DND-41 (cell line): ENCODE measurements around the gene PRG3.

Source experiments
- ATAC-seq: fragments of 200-7000 bp; cut with Tn5 transposase; 3 replicates; pipeline ENCODE4 v1.9.1; 2021; ENCODE audit warnings: low read depth; ENCODE audit not compliant: insufficient read depth
- DNase-seq: peaks from one replicate; pipeline ENCODE4 v3.0.0-alpha.2; 2020
- H2AFZ ChIP-seq: 2 replicates; pipeline ENCODE4 v1.6.0; 2012; ENCODE audit warnings: low read depth, low read length
- H3K27ac ChIP-seq: 2 replicates; pipeline ENCODE4 v1.5.1; 2012; ENCODE audit warnings: low read length, inconsistent platforms
- H3K27me3 ChIP-seq: fragments of 200-600 bp; sonication (generic); 2 replicates; pipeline ENCODE4 v1.6.0; 2012; ENCODE audit warnings: low read length, mild to moderate bottlenecking, inconsistent platforms; ENCODE audit not compliant: insufficient read depth, poor library complexity
- H3K36me3 ChIP-seq: 2 replicates; pipeline ENCODE4 v1.5.1; 2012; ENCODE audit warnings: low read length, inconsistent platforms; ENCODE audit not compliant: insufficient read depth
- H3K4me1 ChIP-seq: 2 replicates; pipeline ENCODE4 v1.5.1; 2012; ENCODE audit warnings: mild to moderate bottlenecking, low read length; ENCODE audit not compliant: insufficient read depth
- H3K4me2 ChIP-seq: 2 replicates; pipeline ENCODE4 v1.6.0; 2012; ENCODE audit warnings: mild to moderate bottlenecking, moderate library complexity, low read length, inconsistent platforms; ENCODE audit not compliant: insufficient read depth
- H3K4me3 ChIP-seq, 2 experiments: fragments of 200-600 bp in 1 of 2; shearing (Covaris generic) in 1 of 2; 2 replicates each; pipeline ENCODE4 v1.5.1; 2012 to 2016; ENCODE audit warnings: inconsistent platforms in 2 of 2, low read length in 2 of 2, mild to moderate bottlenecking in 2 of 2, low read depth in 1 of 2, moderate library complexity in 1 of 2
- H3K79me2 ChIP-seq: 2 replicates; pipeline ENCODE4 v1.6.0; 2012; ENCODE audit warnings: low read length, inconsistent platforms; ENCODE audit not compliant: insufficient read depth
- H3K9ac ChIP-seq: 2 replicates; pipeline ENCODE4 v1.6.0; 2012; ENCODE audit warnings: low read depth, mild to moderate bottlenecking, inconsistent platforms, low read length, moderate library complexity
- H3K9me3 ChIP-seq: 2 replicates; pipeline ENCODE4 v1.5.1; 2012; ENCODE audit warnings: low read length, moderate library complexity, mild to moderate bottlenecking, inconsistent platforms; ENCODE audit not compliant: insufficient read depth, severe bottlenecking
- H4K20me1 ChIP-seq: 2 replicates; pipeline ENCODE4 v1.6.0; 2012; ENCODE audit warnings: low read length; ENCODE audit not compliant: insufficient read depth
- EZH2 ChIP-seq: IDR thresholded peaks from 3 replicates; pipeline ENCODE4 v1.6.1; 2012; ENCODE audit warnings: borderline replicate concordance, low read depth, mild to moderate bottlenecking, moderate library complexity, low read length, inconsistent platforms; ENCODE audit not compliant: severe bottlenecking
- TF ChIP-seq, protein P1 (sequence below): IDR thresholded peaks from 2 replicates; pipeline ENCODE4 v1.5.1; 2012; ENCODE audit warnings: borderline replicate concordance, low read length, moderate library complexity, mild to moderate bottlenecking; ENCODE audit not compliant: poor library complexity, severe bottlenecking; ENCODE audit errors: extremely low read depth

Gene PRG3

DNA sequence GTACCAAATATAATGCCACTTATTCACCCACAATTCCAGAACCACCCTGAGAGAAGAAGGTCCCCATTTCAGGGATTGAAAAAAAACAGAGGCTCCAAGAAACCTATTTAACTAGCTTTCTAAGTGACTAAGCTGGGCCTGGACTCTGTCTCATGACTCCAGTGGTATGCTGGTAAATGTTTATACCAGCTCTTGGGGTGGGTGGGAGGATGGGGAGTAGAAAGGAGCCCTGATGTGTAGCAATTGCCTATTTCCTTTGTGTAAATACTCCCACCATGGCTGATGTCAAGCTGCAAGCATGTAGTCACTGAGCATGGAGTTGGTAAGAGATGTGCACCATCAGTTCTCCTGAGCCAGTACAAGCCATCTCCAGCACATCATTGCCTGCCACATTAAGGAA, 2.8 kb downstream of the PRG3 start:
- no peaks in the 10 kb centered on the region for H3K9me3 ChIP-seq
- H3K27ac ChIP-seq: no peak overlapping the region
- H3K4me3 ChIP-seq: no peak overlapping the region
- no peak for TF ChIP-seq EZH2
- TF ChIP-seq, protein P1, sequence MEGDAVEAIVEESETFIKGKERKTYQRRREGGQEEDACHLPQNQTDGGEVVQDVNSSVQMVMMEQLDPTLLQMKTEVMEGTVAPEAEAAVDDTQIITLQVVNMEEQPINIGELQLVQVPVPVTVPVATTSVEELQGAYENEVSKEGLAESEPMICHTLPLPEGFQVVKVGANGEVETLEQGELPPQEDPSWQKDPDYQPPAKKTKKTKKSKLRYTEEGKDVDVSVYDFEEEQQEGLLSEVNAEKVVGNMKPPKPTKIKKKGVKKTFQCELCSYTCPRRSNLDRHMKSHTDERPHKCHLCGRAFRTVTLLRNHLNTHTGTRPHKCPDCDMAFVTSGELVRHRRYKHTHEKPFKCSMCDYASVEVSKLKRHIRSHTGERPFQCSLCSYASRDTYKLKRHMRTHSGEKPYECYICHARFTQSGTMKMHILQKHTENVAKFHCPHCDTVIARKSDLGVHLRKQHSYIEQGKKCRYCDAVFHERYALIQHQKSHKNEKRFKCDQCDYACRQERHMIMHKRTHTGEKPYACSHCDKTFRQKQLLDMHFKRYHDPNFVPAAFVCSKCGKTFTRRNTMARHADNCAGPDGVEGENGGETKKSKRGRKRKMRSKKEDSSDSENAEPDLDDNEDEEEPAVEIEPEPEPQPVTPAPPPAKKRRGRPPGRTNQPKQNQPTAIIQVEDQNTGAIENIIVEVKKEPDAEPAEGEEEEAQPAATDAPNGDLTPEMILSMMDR: no peak
- H4K20me1 ChIP-seq: no peaks in the 10 kb centered on the region; the same call in 1 of the 2 replicates
- no peaks in the 10 kb centered on the region for H3K27me3 ChIP-seq
- H2AFZ ChIP-seq: no peak overlapping the region
- H3K79me2 ChIP-seq: no peaks in the 10 kb centered on the region
- no peak overlapping the region for H3K9ac ChIP-seq
- H3K36me3 ChIP-seq: no peaks in the 10 kb centered on the region
- H3K4me2 ChIP-seq: no peak overlapping the region
- no peaks in the 10 kb centered on the region for H3K4me1 ChIP-seq
- ATAC-seq (no peak), DNase-seq (no peak)

DNA sequence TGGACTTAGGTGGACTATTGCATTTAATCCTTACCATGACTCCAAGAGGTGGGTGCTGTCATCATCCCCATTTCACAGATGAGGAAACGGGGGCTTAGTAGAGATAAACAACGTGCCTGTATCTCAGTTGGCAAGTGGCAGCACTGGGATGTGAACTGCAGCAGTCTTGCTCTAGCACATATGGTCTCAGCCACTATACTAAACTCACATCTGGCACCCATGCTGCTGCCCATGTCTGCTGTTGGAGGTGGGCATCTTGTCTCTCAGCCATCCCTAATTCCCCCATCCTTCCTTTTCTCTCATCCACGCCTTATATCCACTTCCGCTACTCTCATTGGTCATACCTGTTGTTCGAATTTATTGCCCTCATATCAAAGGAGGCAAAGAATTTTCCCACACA, 3.8 kb downstream of the PRG3 start:
- Histone ChIP-seq H3K9ac (no peak overlapping the region), H3K79me2 (no peaks in the 10 kb centered on the region), H3K4me3 (no peak overlapping the region), H3K4me2 (no peak overlapping the region), H3K9me3 (no peaks in the 10 kb centered on the region), H2AFZ (no peak overlapping the region), H3K27me3 (no peaks in the 10 kb centered on the region), H3K27ac (no peak overlapping the region), H4K20me1 (no peaks in the 10 kb centered on the region; the same call in 1 of the 2 replicates), H3K4me1 (no peaks in the 10 kb centered on the region), H3K36me3 (no peaks in the 10 kb centered on the region)
- DNase-seq (no peak), ATAC-seq (no peak)
- TF ChIP-seq, protein P1: no peak
- TF ChIP-seq EZH2: no peak

- no peak overlapping the region for H3K27ac ChIP-seq
- no peak overlapping the region for H3K4me2 ChIP-seq
- no peaks in the 10 kb centered on the region for H3K4me1 ChIP-seq
Observed at GRCh38 chr11:57376095-57377090, 4.6 kb downstream of the PRG3 start.

More at GRCh38 chr11:57376095-57377090, 4.6 kb downstream of the PRG3 start:
- no peak overlapping the region for H3K9ac ChIP-seq
- DNase-seq: no peak
- H3K9me3 ChIP-seq: no peaks in the 10 kb centered on the region
- no peak overlapping the region for H3K4me3 ChIP-seq
- ATAC-seq: no peak
- no peak for TF ChIP-seq EZH2
- TF ChIP-seq, protein P1: no peak
- no peaks in the 10 kb centered on the region for H3K36me3 ChIP-seq
- H3K79me2 ChIP-seq: no peaks in the 10 kb centered on the region
- H4K20me1 ChIP-seq: no peaks in the 10 kb centered on the region; the same call in 1 of the 2 replicates
- H2AFZ ChIP-seq: no peak overlapping the region
- H3K27me3 ChIP-seq: no peaks in the 10 kb centered on the region
